Neuronal stem cell (in vitro differentiated cells): Measurements from ENCODE around the gene FXYD5.
"Not testable (repeated sequence)": the region's sequence is repeated elsewhere in the genome, so short reads cannot be mapped to it uniquely, and the experiment has no call there.

Source experiments
- DNase-seq: peaks from one replicate; pipeline ENCODE4 v3.0.0-alpha.2; 2013; ENCODE audit warnings: low spot score
- H2AFZ ChIP-seq: one replicate; pipeline ENCODE4 v1.6.1; 2013; ENCODE audit warnings: mild to moderate bottlenecking, low read length, inconsistent platforms
- H2AK5ac ChIP-seq: 2 replicates; pipeline ENCODE4 v1.6.1; 2013; ENCODE audit warnings: low read depth, mild to moderate bottlenecking, inconsistent platforms, low read length, moderate library complexity, mixed read lengths
- H2BK120ac ChIP-seq: 2 replicates; pipeline ENCODE4 v1.6.1; 2013; ENCODE audit warnings: low read depth, mild to moderate bottlenecking, inconsistent platforms, low read length, moderate library complexity, mixed read lengths
- H2BK12ac ChIP-seq: one replicate; pipeline ENCODE4 v1.6.1; 2013; ENCODE audit warnings: low read length, inconsistent platforms
- H2BK15ac ChIP-seq: 2 replicates; pipeline ENCODE4 v1.6.1; 2013; ENCODE audit warnings: mild to moderate bottlenecking, low read length, inconsistent platforms, mixed read lengths
- H2BK5ac ChIP-seq: one replicate; pipeline ENCODE4 v1.6.1; 2013; ENCODE audit warnings: inconsistent platforms, mild to moderate bottlenecking, low read length, moderate library complexity
- H3K14ac ChIP-seq: one replicate; pipeline ENCODE4 v1.6.1; 2013; ENCODE audit warnings: low read length, inconsistent platforms
- H3K18ac ChIP-seq: 2 replicates; pipeline ENCODE4 v1.6.1; 2013; ENCODE audit warnings: low read length, inconsistent platforms
- H3K23ac ChIP-seq: 2 replicates; pipeline ENCODE4 v1.6.1; 2013; ENCODE audit warnings: low read depth, mild to moderate bottlenecking, mixed read lengths, low read length, inconsistent platforms; ENCODE audit not compliant: poor library complexity
- H3K27ac ChIP-seq: replicated peaks from 3 replicates; pipeline ENCODE4 v1.5.1; 2013; ENCODE audit warnings: low read length, inconsistent platforms
- H3K27me3 ChIP-seq, 3 experiments: 2 replicates each; pipeline ENCODE4 v1.6.1; 2013; ENCODE audit warnings: low read length in 3 of 3, mild to moderate bottlenecking in 2 of 3, inconsistent platforms in 1 of 3, low read depth in 1 of 3, mixed read lengths in 1 of 3, moderate library complexity in 1 of 3; ENCODE audit not compliant: control insufficient read depth in 3 of 3, insufficient read depth in 3 of 3
- H3K36me3 ChIP-seq, 2 donors: replicated peaks in 1 of 2; 2 replicates each; pipeline ENCODE4 v1.6.1; 2013; ENCODE audit warnings: low read length in 2 of 2; ENCODE audit not compliant: control insufficient read depth in 2 of 2, insufficient read depth in 2 of 2
- H3K4ac ChIP-seq: 2 replicates; pipeline ENCODE4 v1.6.1; 2013; ENCODE audit warnings: inconsistent platforms, mild to moderate bottlenecking, low read length, moderate library complexity
- H3K4me1 ChIP-seq, 2 donors: 1 replicate in 1 of 2; 2 replicates in 1 of 2; pipeline ENCODE4 v1.6.1; 2013; ENCODE audit warnings: low read length in 2 of 2, low read depth in 1 of 2; ENCODE audit not compliant: control insufficient read depth in 2 of 2, insufficient read depth in 1 of 2
- H3K4me2 ChIP-seq: one replicate; pipeline ENCODE4 v1.6.1; 2013; ENCODE audit warnings: mild to moderate bottlenecking, low read length, inconsistent platforms; ENCODE audit not compliant: insufficient read depth, poor library complexity, severe bottlenecking
- H3K4me3 ChIP-seq, 2 donors: 2 replicates each; pipeline ENCODE4 v1.5.1; 2013; ENCODE audit warnings: low read length in 2 of 2, mild to moderate bottlenecking in 2 of 2, inconsistent platforms in 1 of 2, moderate library complexity in 1 of 2
- H3K79me1 ChIP-seq: one replicate; pipeline ENCODE4 v1.6.1; 2013; ENCODE audit warnings: low read depth, mild to moderate bottlenecking, inconsistent platforms, low read length, moderate library complexity
- H3K9ac ChIP-seq: one replicate; pipeline ENCODE4 v1.6.1; 2013; ENCODE audit warnings: mild to moderate bottlenecking, low read depth, low read length, inconsistent platforms; ENCODE audit not compliant: poor library complexity
- H3K9me3 ChIP-seq, 2 donors: replicated peaks in 1 of 2; 2 replicates each; pipeline versions ENCODE3 to v1.6.1; 2013; ENCODE audit warnings: low read length in 2 of 2, mild to moderate bottlenecking in 2 of 2, inconsistent platforms in 1 of 2, low read depth in 1 of 2, mixed read lengths in 1 of 2, moderate library complexity in 1 of 2; ENCODE audit not compliant: control insufficient read depth in 2 of 2, insufficient read depth in 1 of 2
- H4K8ac ChIP-seq: one replicate; pipeline ENCODE4 v1.6.1; 2013; ENCODE audit warnings: low read depth, mild to moderate bottlenecking, inconsistent platforms, low read length, moderate library complexity
- H4K91ac ChIP-seq: one replicate; pipeline ENCODE4 v1.6.1; 2013; ENCODE audit warnings: low read length, low read depth, mild to moderate bottlenecking, inconsistent platforms; ENCODE audit not compliant: poor library complexity
- WGBS, 2 donors: extraction: QIAGEN DNeasy Blood & Tissue Kit; methylation state at CpG; one replicate each; pipeline ENCODE4 v1.1.7; 2013; ENCODE audit warnings: missing lambda C conversion rate in 2 of 2, mixed read lengths in 1 of 2; ENCODE audit not compliant: insufficient read length in 2 of 2, insufficient replicate concordance in 1 of 2; ENCODE audit errors: extremely low coverage in 2 of 2; 5-methylcytosine and 5-hydroxymethylcytosine counted together

Gene FXYD5

GRCh38 chr19:35129724-35130274 lies 24.7 kb upstream of the FXYD5 start:
- H2BK15ac ChIP-seq, H3K23ac ChIP-seq, H3K9ac ChIP-seq, H3K14ac ChIP-seq, H3K4me3 ChIP-seq, H3K27ac ChIP-seq, H2BK12ac ChIP-seq, H3K36me3 ChIP-seq, H3K4me2 ChIP-seq, H3K9me3 ChIP-seq, H3K4ac ChIP-seq, H2BK5ac ChIP-seq, H3K4me1 ChIP-seq, H2BK120ac ChIP-seq, H4K8ac ChIP-seq, H4K91ac ChIP-seq, H2AK5ac ChIP-seq, H3K79me1 ChIP-seq, DNase-seq, H2AFZ ChIP-seq, H3K18ac ChIP-seq: not testable (repeated sequence)
- WGBS, 2 donors: no CpG with 5 or more reads among the region's 14 CpGs
- peaks cover 0 to 20% (median 0%) of the 10 kb centered on the region in 3 experiments for H3K27me3 ChIP-seq

DNA sequence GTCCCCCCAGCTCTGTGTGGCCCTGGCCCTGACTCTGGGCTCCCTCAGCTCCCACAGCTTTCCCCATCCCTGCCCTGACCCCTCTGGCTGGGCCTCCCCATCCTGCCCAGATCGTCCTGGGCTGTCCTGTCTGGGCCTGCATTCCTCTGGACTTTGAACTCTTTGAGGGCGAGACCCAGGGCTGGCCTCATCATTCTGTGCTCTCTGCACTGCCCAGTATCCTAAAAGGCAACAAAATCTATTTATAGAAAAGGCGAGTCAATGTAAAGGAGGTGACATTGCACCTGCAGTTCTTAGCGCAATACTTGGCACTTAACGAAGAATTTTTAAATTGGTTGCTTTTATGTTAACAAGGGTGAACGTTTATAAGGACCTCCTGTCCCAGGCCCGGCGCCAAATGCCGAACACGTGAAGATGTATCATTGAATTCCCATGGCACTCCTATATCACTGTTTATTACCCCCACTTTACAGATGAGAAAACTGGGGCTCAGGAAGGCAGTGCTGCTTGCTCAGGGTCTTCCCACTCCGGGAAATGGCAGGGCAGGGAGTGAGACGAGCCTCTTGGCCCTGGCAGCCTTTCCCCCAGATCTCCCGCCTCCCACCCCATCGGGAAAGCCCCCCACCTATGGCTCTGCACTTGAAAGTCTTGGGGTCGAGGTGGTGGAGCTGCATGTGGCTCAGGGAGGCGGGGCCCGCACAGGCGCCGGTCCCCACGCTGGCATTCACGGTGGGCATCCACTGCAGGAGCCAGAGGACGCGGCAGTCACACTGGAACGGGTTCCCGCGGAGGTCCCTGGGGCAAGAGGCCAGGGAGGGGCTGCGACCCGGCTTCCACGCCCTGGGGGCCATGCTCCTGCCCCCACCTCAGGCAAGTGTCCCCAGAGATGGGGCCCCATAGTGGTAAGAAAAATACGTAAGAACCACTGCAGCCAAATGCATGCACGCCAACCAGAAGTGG lies 23.5 kb upstream of the FXYD5 start:
- H3K18ac ChIP-seq: no peak overlapping the region
- no peak overlapping the region for H2BK12ac ChIP-seq
- H3K23ac ChIP-seq: no peak overlapping the region
- H3K27ac ChIP-seq: no peak overlapping the region
- H3K79me1 ChIP-seq: no peaks in the 10 kb centered on the region
- H3K4me2 ChIP-seq: no peak overlapping the region
- peak overlapping the region; percentile 24 for H2AK5ac ChIP-seq
- no peak overlapping the region for H3K4me3 ChIP-seq
- no CpG with 5 or more reads among the region's 31 CpGs for WGBS, 2 donors
- H2BK5ac ChIP-seq: no peak overlapping the region
- no peak overlapping the region for H3K9ac ChIP-seq
- peak overlapping the region; percentile 15 for H2BK15ac ChIP-seq
- peaks cover 0 to 2% of the 10 kb centered on the region in 2 donors for H3K36me3 ChIP-seq
- no peak overlapping the region for H2AFZ ChIP-seq
- DNase-seq: no peak
- H3K9me3 ChIP-seq: peaks cover 0 to 2% of the 10 kb centered on the region in 2 donors
- H4K8ac ChIP-seq: peak overlapping the region; percentile 7
- H3K4me1 ChIP-seq: peaks cover 2 to 6% of the 10 kb centered on the region in 2 donors
- no peak overlapping the region for H3K4ac ChIP-seq
- H2BK120ac ChIP-seq: no peak overlapping the region
- no peak overlapping the region for H4K91ac ChIP-seq
- peaks cover 0 to 20% (median 0%) of the 10 kb centered on the region in 3 experiments for H3K27me3 ChIP-seq
- H3K14ac ChIP-seq: no peak overlapping the region

GRCh38 chr19:35132254-35132653 lies 22.3 kb upstream of the FXYD5 start:
- Histone ChIP-seq H2AFZ (no peak overlapping the region), H3K4me3 (no peak overlapping the region), H3K9me3 (peaks cover 0 to 2% of the 10 kb centered on the region in 2 donors), H4K8ac (no peak overlapping the region), H2AK5ac (no peak overlapping the region), H2BK15ac (peak overlapping the region; percentile 15), H3K27me3 (peaks cover 0 to 16% (median 0%) of the 10 kb centered on the region in 3 experiments), H3K4me2 (no peak overlapping the region), H4K91ac (no peak overlapping the region), H2BK5ac (no peak overlapping the region), H3K18ac (no peak overlapping the region), H3K9ac (no peak overlapping the region), H3K36me3 (peaks cover 0 to 2% of the 10 kb centered on the region in 2 donors), H3K4me1 (peaks cover 2 to 4% of the 10 kb centered on the region in 2 donors), H3K14ac (no peak overlapping the region), H3K4ac (no peak overlapping the region), H3K23ac (no peak overlapping the region), H3K27ac (no peak overlapping the region), H2BK12ac (no peak overlapping the region), H2BK120ac (no peak overlapping the region), H3K79me1 (no peaks in the 10 kb centered on the region)
- DNase-seq: no peak

DNA sequence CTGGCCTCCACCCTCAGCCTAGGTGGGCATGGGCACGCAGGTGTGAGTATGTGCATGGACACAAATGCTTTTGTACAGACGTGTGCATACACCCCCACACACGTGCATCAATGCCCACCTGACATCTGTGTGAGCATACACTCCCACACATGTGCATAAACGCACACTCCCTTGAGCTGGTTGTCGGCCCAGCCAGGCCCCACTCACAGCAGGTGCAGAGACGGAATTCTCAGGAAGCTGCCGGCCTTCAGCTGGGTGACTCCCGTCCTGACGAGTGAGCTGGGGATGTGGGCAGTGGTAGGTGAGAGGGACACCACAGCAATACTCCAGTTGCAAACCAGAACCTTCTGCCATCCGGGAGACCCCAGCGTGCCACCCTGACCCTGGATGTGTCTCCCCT lies 20.7 kb upstream of the FXYD5 start:
- H3K18ac ChIP-seq: peak overlapping the region; percentile 79
- WGBS, 2 donors: no CpG with 5 or more reads among the region's 11 CpGs
- H3K9ac ChIP-seq: peak overlapping the region; percentile 64
- no peak overlapping the region for H3K4ac ChIP-seq
- peaks cover 0 to 15% (median 0%) of the 10 kb centered on the region in 3 experiments for H3K27me3 ChIP-seq
- no peak overlapping the region for H2BK5ac ChIP-seq
- no peaks in the 10 kb centered on the region for H3K79me1 ChIP-seq
- H3K4me1 ChIP-seq: peaks cover 6 to 9% of the 10 kb centered on the region in 2 donors
- H2BK15ac ChIP-seq: peak overlapping the region; percentile 98
- H3K36me3 ChIP-seq: peaks cover 0 to under 1% of the 10 kb centered on the region in 2 donors
- no peak overlapping the region for H3K23ac ChIP-seq
- DNase-seq: no peak
- H3K4me2 ChIP-seq: no peak overlapping the region
- no peak overlapping the region for H4K91ac ChIP-seq
- H2BK12ac ChIP-seq: peak overlapping the region; percentile 48
- peaks cover 0 to 2% of the 10 kb centered on the region in 2 donors for H3K9me3 ChIP-seq
- H3K27ac ChIP-seq: no peak overlapping the region
- no peak overlapping the region for H4K8ac ChIP-seq
- H2BK120ac ChIP-seq: peak overlapping the region; percentile 6
- no peak overlapping the region for H2AFZ ChIP-seq
- H2AK5ac ChIP-seq: peak overlapping the region; percentile 98
- peak overlapping the region; percentile 73 for H3K14ac ChIP-seq
- H3K4me3 ChIP-seq: no peak overlapping the region
